ENCODE results near the gene TMEM52. TPM values are rescaled to one million over a fixed set of nuclear protein-coding genes. Genes with fewer than 3 reads are reported as not detected.
A peak's percentile ranks its signal among the peaks of the same experiment; 100 is the strongest.

The TMEM52 gene
- total RNA-seq, 1 donor from 2014 or later: 11.3 TPM

DNA sequence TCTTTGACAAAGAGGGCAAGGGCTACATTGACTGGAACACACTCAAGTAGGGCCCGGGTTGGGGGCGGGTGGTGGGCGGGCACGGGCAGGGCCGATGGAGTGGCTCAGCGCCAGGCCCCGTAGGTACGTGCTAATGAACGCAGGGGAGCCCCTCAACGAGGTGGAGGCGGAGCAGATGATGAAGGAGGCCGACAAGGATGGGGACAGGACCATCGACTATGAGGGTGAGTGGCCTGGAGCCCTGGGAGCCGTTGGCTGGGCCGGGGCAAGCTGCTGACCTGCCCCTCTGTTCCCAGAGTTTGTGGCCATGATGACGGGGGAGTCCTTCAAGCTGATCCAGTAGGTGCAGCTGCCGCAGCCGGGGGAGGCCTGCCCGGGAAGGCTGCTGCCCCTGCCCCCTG is 2.2 kb downstream of the TMEM52 start:
- no peak for ATAC-seq
- no peak for DNase-seq (ENCODE audit: low spot score)

- ATAC-seq (no peak), DNase-seq (ENCODE audit: low spot score) (no peak)
Measured at GRCh38 chr1:1915911-1916840, 2.9 kb downstream of the TMEM52 start.

DNA sequence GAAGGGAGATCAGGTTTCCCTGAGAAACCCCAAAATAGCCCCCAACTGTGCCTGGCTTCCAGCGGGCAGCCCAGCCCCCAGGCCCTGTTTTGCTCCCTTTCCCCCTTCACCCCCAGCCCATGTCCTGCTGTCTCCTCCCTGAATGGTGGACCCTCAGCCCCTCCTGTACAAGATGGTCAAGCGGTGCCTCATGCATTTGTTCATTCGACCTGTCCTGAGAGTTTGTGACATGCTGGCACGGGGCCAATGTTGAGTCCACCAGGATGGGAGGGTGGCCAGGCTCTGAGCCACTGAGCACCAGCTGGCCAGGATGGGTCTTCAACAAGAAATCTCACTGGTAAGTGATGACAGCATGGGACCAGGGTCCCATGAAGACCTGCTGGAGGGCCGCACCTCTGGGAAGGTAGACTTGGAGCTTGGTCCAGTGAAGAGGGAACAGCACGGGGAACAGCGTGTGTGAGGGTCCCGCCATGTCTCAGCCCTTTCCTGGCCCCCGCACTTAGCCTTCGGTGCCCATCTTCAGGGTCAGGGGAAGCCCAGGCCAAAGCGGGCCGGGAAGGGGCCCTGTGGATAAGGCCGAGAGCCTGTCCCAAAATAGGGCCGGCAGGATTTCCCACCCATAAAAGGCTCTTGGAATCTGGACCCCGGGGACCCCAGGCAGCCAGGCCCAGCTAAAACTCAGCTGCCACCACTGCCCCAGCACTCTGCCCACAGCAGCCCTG is 3.9 kb downstream of the TMEM52 start, which contains the start of gene CALML6:
TSS of gene CALML6 (plus strand) at position 290 of the 722 bp plus-strand sequence. CDS start at position 311, 21 bp downstream.
- ATAC-seq (no peak), DNase-seq (ENCODE audit: low spot score) (no peak)

- DNase-seq (ENCODE audit: low spot score): peak; percentile 59
- peak; percentile 12 for ATAC-seq
Measured at GRCh38 chr1:1914101-1914970, 4.7 kb downstream of the TMEM52 start.

DNA sequence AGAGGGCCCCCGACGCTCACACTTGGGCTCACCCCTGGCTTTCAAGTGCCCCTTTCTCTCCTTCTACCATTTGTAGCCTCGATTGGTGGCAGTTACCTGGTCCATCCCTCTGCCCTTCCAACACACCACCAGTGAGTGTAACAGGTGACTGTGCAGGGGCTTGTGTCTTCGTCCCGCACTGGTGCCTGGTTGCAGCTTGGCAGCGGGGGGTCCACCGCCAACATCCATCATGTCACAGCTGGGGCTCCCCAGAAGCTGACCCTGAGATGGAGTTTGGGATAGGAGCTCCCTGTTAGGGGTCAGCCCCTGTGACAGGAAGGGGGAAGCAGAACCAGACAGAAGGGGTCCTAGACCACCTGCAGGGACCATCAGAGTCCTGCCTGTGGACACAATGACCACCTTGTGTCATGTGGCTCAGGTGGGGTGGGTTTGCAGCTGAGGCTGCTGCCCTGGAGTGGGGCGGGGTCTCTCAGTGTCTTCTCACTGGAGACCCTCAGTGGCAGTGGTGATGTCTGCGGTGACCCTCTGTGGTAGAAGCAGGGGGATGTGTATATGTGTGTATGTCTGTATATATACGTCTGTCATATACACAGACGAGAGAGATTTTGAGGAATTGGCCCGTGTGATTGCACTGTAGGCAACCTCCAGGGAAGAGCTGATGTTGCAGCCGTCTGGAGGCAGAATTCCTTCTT is 7.6 kb downstream of the TMEM52 start:
- ATAC-seq (no peak), DNase-seq (ENCODE audit: low spot score) (no peak)

DNA sequence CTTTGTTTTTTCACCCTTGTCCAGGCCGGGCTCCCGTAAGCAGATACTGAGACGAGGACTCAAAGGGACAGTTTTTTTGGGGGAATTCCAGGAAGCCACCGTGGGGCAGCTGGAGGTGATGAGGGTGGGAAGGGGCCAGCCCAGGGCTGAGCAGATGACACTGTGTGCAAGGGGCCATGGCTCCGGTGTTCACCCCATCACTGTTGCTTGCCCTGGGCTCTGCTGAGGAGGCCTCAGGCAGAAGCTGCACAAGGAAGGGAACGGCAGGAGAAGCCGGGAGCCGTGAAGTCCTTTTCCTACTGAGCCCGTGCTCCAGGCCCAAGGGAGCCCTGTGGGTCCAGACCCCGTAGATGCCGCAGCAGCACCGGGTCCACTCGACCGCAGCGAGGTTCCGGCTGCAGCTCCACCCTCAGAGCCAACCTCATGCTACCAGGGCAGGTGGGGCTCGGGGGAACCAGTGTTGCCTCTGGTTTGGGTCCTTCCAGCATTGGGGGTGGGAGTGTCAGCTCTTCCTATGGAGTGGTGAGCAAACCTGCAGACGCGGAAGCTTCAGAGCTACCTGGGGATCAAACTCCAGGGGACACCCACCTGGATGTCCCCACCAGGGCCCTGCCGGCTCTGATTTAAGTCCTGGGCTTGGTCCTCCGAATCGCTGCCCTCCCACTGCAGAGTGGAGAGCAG is 8.3 kb downstream of the TMEM52 start:
- DNase-seq (ENCODE audit: low spot score): no peak
- no peak for ATAC-seq

- DNase-seq (ENCODE audit: low spot score) (no peak), ATAC-seq (no peak)
Measured at GRCh38 chr1:1910033-1910465, 9.0 kb downstream of the TMEM52 start.

DNA sequence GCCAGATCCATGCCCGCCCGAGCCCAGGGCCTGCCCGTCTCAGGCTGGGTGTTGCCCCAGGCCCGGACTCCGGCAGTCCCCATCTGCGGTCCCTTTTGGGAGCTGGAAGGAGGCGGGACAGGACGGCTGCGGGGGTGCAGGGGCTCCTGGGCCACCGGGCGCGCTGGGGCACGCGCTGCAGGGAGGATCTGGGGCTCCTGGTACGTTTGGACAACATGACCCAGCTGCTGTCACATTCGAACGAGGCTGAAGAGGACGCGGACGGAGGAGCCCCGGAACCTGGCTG is 10.6 kb downstream of the TMEM52 start:
- ATAC-seq (peak; percentile 13), DNase-seq (ENCODE audit: low spot score) (no peak)

DNA sequence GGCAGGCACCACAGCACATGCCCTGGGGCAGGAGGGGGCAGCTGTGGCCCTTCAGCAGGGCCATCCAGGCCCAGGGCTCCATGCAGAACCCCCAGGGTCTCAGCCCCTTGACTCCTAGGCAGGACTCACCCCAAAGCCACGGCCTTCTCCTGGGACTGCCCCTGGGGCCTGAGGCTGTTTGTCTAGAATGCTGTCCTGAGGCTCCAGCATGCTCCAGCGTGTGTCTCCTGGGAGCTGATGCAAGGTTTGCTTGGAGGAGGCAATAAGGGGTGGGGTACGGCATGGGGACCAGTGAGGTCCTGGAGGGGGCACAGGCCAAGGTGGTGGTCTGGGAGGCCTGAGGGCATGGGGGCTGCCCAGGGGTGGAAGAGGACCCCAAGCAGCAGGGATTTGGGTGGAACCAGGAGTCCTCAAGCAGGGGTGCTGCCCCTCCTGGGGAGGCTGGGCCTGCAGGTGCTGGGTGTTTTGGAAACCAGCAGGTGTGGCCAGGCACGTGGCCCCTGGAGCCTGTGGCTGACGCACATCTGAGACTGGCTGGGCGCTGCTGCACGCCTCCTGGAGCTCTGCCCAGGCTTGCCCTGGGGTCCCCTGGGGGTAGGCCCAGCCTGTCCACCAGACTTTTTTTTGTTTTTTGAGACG is 11.9 kb downstream of the TMEM52 start:
- DNase-seq (ENCODE audit: low spot score): peak; percentile 59
- no peak for ATAC-seq

DNA sequence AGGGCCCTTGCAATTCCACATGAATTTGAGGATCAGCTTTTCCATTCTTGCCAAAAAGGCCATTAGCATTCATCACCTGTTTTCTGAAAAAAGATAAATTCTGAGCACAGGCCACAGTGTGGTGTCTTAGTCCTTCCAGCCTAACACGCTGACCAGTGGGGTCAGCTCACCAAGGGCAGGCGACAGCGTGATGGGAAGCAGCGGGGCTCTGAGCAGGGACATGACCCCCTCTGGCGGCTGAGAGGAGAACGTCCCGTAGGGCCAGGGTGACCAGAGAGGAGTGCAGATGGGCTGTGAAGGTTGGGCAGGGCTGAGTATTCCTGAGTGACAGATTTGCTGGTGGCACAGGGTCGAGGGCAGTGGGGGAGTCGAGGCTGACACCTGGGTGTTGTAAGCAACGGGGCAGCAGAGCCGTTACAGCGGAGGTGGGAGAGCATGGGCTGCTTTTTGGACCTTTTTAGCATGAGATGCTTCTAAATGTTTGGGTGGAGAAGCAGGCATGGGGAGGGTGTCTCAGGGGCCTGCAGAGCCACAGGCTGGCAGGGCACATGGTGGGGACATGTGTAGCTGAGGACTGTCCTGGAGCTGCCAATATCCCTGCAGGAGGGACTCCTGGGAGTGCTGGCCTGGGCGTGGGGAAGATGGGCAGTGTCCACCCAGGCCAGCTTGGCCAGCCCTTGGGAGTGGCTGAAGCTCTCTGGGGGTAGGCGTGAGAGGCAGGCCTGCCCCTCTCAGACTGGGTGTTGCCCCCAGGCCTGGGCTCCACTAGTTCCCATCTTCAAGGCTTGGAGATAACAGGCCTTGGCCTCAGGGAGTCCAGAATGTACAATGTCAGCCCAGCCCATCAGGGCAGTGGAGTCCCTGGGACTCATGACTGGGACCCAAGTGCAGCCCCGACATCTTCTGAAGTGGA is 12.6 kb downstream of the TMEM52 start:
- ATAC-seq: peak; percentile 72

DNA sequence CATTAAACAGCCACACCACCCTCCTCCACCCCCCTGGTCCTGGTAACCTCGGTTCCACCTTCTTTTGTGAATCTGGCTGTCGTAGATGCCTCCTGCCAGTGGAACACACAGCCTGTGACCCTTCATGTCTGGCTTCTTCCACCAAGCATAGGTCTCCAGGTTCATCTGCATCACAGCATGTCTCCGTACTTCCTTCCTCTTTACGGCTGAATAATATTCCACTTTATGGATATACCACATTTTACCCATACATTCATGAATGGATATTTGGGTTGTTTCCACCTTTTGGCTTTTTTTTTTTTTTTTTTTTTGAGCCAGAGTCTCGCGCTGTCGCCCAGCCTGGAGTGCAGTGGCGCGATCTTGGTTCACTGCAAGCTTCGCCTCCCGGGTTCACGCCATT is 15.9 kb downstream of the TMEM52 start:
- no peak for DNase-seq (ENCODE audit: low spot score)
- no peak for ATAC-seq

More for the DNA sequence above, 12.6 kb downstream of the TMEM52 start:
- peak; percentile 88 for DNase-seq (ENCODE audit: low spot score)

DNA sequence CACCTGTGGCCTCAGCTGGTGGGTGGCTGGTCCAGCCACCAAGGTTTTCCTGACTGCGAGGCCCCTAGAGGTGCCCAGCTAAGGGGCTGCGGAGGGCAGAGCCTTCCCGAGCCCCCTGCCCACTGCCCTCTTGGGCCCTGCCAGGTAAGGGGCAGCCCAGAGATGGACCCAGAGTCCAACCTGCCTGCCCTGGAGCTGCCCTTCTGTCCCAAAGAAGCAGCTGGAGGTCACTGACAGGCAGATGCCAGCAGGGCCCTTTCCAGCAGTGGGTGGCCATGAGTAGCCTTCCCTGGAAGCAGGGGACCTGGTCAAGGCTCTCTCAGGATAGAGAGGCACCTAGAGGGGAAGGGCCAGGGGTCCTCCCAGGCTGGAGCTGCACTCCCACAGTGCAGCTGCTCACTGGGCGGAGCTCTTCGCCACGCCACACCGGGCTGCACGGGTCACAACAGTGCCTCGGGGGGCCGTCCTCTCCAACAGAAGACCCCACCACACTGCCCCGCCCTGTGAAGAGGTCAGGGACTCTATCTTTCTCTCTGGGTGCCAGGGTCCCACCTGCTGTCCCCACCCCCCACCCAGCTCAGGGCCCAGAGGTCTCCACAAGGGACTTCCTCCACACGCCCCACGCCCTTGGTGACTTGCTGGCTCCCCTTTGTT is 17.3 kb downstream of the TMEM52 start:
- ATAC-seq (no peak), DNase-seq (ENCODE audit: low spot score) (no peak)

DNA sequence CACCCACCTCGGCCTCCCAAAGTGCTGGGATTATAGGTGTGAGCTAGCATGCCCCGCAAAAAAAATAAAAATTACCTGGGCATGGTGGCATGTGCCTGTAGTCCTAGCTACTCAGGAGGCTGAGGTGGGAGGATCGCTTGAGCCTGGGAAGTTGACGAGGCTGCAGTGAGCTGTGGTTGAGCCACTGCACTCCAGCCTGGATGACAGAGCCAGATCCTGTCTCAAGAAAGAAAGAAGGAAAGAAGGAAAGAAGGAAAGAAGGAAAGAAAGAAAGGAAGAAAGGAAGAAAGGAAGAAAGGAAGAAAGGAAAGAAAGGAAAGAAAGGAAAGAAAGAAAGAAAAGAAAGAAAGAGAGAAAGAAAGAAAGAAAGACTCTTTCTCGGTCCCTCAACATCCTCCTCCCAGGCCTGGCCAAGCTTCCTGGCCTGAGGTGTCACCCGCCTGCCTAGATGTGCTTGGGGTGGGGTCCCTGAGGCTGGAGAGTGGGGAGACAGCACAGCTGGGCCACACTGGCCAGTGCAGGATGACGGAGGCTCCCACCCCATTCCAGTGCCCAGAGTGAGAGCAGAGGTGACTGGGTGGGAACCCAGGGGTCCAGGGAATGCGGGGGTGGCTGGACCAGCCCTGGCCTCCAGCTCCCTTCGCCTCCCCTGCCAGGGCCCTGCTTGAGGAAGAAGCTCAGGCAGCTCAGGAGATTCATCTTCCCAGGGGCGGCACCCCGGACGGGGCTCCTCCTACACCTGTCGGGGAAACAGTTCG is 18.0 kb downstream of the TMEM52 start:
- ATAC-seq (no peak), DNase-seq (ENCODE audit: low spot score) (no peak)

DNA sequence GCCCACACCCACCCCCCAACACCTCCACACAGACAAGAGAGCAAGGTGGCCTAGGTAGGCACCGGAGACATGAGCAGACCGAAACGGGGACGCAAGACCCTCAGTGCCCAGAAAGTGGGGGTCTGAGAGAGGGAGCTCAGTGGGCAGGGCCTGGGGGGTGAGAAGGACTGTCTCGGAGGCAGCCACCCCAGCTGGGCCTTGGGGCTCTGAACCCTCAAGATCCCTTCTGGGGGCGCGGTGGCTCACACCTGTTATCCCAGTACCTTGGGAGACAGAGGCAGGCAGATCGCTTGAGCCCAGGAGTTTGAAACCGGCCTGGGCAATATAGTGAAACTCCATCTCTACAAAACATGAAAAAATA is 19.1 kb downstream of the TMEM52 start:
- DNase-seq (ENCODE audit: low spot score) (no peak), ATAC-seq (no peak)

GRCh38 chr1:1899266-1899966 is 19.7 kb downstream of the TMEM52 start:
- DNase-seq (ENCODE audit: low spot score) (no peak), ATAC-seq (peak; percentile 19)

DNA sequence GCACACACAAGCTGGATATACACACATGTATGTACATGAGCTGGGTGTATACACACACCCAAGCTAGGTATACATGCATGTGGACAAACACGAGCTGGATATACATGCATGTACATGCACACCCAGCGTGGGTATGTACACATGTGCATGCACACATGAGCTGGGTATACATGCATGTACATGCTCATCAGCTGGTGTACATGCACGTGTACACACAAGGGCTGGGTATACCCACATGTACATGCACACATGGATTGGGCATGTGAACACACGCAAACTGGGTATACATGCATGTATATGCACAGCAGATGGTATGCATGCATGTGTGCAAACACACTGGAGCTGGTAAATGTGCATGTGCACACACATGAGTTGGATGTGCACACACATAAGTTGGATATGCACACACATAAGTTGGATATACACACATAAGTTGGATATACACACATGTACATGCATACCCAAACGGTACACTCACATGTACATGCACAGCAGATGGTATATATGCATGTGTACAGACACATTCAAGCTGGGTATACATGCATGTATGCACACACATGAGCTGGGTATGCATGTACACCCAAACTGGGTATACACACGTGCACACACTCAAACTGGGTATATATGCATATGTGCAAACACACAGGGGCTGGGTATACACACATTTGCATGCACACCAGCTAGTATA is 20.7 kb downstream of the TMEM52 start:
- DNase-seq (ENCODE audit: low spot score) (no peak), ATAC-seq (no peak)
